ENCODE results near the gene CYP39A1. TPM values are rescaled to one million over a fixed set of nuclear protein-coding genes. Genes with fewer than 3 reads are reported as not detected.

The CYP39A1 gene
- total and polyA plus RNA-seq, 9 donors = 9.0 to 22.9 (median 15.0) TPM

GRCh38 chr6:46539866-46540265 is 112.8 kb downstream of the CYP39A1 start:
- 57 to 64% (median 62%) methylated on average over 2 of the region's 2 CpGs for WGBS, 3 donors

GRCh38 chr6:46538800-46539480 is 113.7 kb downstream of the CYP39A1 start:
- 52 to 53% (median 52%) methylated on average over 6 of the region's 6 CpGs for WGBS, 3 donors
- no peak for DNase-seq
- intact Hi-C loops (cut with DNase I) = no loop called here
- TF ChIP-seq EP300 (IDR thresholded peaks at IDR 0.05) = no peak
- no peak for TF ChIP-seq POLR2A (IDR thresholded peaks at IDR 0.05)
- no peak for TF ChIP-seq CTCF (IDR thresholded peaks at IDR 0.05)
- Histone ChIP-seq H3K9me3 (no peaks in the 10 kb centered on the region), H3K4me3 (no peak overlapping the region), H3K36me3 (no peaks in the 10 kb centered on the region), H3K27me3 (no peaks in the 10 kb centered on the region), H3K27ac (no peak overlapping the region), H3K4me1 (ENCODE audit: insufficient read depth) (no peaks in the 10 kb centered on the region)

More at GRCh38 chr6:46539866-46540265, 112.8 kb downstream of the CYP39A1 start:
- Histone ChIP-seq H3K4me3 (no peak overlapping the region), H3K9me3 (no peaks in the 10 kb centered on the region), H3K36me3 (no peaks in the 10 kb centered on the region), H3K27ac (no peak overlapping the region), H3K4me1 (ENCODE audit: insufficient read depth) (no peaks in the 10 kb centered on the region), H3K27me3 (no peaks in the 10 kb centered on the region)
- intact Hi-C loops (cut with DNase I) = no loop called here
- no peak for DNase-seq
- TF ChIP-seq EP300 (IDR thresholded peaks at IDR 0.05) = no peak
- TF ChIP-seq CTCF (IDR thresholded peaks at IDR 0.05) = no peak
- TF ChIP-seq POLR2A (IDR thresholded peaks at IDR 0.05) = no peak

GRCh38 chr6:46530896-46531295 is 121.7 kb downstream of the CYP39A1 start:
- DNase-seq = no peak
- TF ChIP-seq EP300 (IDR thresholded peaks at IDR 0.05) (no peak), CTCF (IDR thresholded peaks at IDR 0.05) (no peak), POLR2A (IDR thresholded peaks at IDR 0.05) (no peak)
- Histone ChIP-seq H3K4me1 (ENCODE audit: insufficient read depth) (peaks cover 2% of the 10 kb centered on the region), H3K4me3 (no peak overlapping the region), H3K9me3 (no peaks in the 10 kb centered on the region), H3K36me3 (no peaks in the 10 kb centered on the region), H3K27me3 (no peaks in the 10 kb centered on the region), H3K27ac (no peak overlapping the region)
- intact Hi-C loops (cut with DNase I) = no loop called here
- 69 to 76% (median 73%) methylated on average over 3 of the region's 3 CpGs for WGBS, 3 donors

- intact Hi-C loops (cut with DNase I) = no loop called here
- H3K4me1 ChIP-seq (ENCODE audit: insufficient read depth) = peaks cover 2% of the 10 kb centered on the region
- no peaks in the 10 kb centered on the region for H3K36me3 ChIP-seq
- no peaks in the 10 kb centered on the region for H3K27me3 ChIP-seq
- no peak for DNase-seq
- no peak overlapping the region for H3K27ac ChIP-seq
- TF ChIP-seq CTCF (IDR thresholded peaks at IDR 0.05) = no peak
- no peak for TF ChIP-seq POLR2A (IDR thresholded peaks at IDR 0.05)
- no peak for TF ChIP-seq EP300 (IDR thresholded peaks at IDR 0.05)
- no peaks in the 10 kb centered on the region for H3K9me3 ChIP-seq
- no peak overlapping the region for H3K4me3 ChIP-seq
- 62 to 75% (median 63%) methylated on average over 3 of the region's 3 CpGs for WGBS, 3 donors
Measured at GRCh38 chr6:46528961-46529750, 123.5 kb downstream of the CYP39A1 start.
